ENCODE measurements around the gene PABPN1. TPM values are rescaled to one million over a fixed set of nuclear protein-coding genes. Genes with fewer than 3 reads are reported as not detected.

Gene PABPN1
- total RNA-seq, 1 donor from 2014 or later, result 355 TPM

DNA sequence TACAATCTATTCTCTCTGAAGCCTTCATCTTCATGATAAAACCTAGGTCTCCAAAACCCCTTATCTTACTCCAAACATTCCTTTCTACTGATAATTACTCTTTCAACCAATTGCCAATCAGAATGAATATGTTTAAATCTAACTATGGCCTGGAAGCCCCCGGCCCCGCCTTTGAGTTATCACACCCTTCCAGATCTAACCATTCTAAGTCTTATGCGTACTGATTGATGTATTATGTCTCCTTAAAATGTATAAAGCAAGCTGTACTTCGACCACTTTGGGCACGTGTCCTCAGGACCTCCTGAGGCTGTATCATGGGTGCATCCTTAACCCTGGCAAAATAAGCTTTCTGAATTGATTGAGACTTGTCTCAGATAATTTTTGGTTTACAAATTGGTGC lies 14.4 kb downstream of the PABPN1 start:
- TF ChIP-seq, protein P1, sequence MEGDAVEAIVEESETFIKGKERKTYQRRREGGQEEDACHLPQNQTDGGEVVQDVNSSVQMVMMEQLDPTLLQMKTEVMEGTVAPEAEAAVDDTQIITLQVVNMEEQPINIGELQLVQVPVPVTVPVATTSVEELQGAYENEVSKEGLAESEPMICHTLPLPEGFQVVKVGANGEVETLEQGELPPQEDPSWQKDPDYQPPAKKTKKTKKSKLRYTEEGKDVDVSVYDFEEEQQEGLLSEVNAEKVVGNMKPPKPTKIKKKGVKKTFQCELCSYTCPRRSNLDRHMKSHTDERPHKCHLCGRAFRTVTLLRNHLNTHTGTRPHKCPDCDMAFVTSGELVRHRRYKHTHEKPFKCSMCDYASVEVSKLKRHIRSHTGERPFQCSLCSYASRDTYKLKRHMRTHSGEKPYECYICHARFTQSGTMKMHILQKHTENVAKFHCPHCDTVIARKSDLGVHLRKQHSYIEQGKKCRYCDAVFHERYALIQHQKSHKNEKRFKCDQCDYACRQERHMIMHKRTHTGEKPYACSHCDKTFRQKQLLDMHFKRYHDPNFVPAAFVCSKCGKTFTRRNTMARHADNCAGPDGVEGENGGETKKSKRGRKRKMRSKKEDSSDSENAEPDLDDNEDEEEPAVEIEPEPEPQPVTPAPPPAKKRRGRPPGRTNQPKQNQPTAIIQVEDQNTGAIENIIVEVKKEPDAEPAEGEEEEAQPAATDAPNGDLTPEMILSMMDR (IDR thresholded peaks at IDR 0.05; ENCODE audit: partially characterized antibody, unreplicated experiment), result no peak
- DNase-seq, result no peak
- no peak overlapping the region for H3K4me3 Mint-ChIP-seq (ENCODE audit: unreplicated experiment)
- no peak overlapping the region for H3K27ac Mint-ChIP-seq (ENCODE audit: unreplicated experiment)
- H3K9me3 Mint-ChIP-seq (ENCODE audit: unreplicated experiment), result peaks cover 5% of the 10 kb centered on the region
- H3K4me1 Mint-ChIP-seq (ENCODE audit: low read depth, unreplicated experiment), result no peaks in the 10 kb centered on the region
- H3K27me3 Mint-ChIP-seq (ENCODE audit: unreplicated experiment), result no peaks in the 10 kb centered on the region
- H3K36me3 Mint-ChIP-seq (ENCODE audit: unreplicated experiment), result peaks cover 5% of the 10 kb centered on the region

- peaks cover 5% of the 10 kb centered on the region for H3K36me3 Mint-ChIP-seq (ENCODE audit: unreplicated experiment)
- H3K9me3 Mint-ChIP-seq (ENCODE audit: unreplicated experiment), result peaks cover 5% of the 10 kb centered on the region
- no peak overlapping the region for H3K27ac Mint-ChIP-seq (ENCODE audit: unreplicated experiment)
- H3K27me3 Mint-ChIP-seq (ENCODE audit: unreplicated experiment), result no peaks in the 10 kb centered on the region
- DNase-seq, result no peak
- no peak overlapping the region for H3K4me3 Mint-ChIP-seq (ENCODE audit: unreplicated experiment)
- TF ChIP-seq, protein P1 (IDR thresholded peaks at IDR 0.05; ENCODE audit: partially characterized antibody, unreplicated experiment), result no peak
- no peaks in the 10 kb centered on the region for H3K4me1 Mint-ChIP-seq (ENCODE audit: low read depth, unreplicated experiment)
Observed at GRCh38 chr14:23339506-23340268, 18.4 kb downstream of the PABPN1 start.

DNA sequence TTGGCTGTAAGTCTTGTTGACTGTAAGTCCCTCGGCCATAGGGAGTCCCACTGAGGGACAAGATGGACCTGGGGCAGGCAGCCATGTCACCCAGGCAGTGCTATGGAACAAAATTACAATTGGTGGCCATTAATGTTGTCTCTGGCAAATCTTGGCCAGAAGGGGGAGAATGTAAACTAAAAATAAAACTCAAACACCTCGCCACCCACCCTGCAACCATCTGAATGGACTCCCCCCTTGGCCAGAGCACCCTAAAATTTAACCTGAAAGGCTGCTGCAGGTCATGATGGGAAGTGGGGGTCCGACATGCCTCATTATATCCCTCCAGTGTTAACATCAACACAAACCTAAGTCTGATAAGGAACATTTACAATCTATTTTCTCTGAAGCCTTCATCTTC lies 23.2 kb downstream of the PABPN1 start:
- Mint-ChIP-seq H3K27ac (ENCODE audit: unreplicated experiment) (no peak overlapping the region), H3K36me3 (ENCODE audit: unreplicated experiment) (peaks cover 5% of the 10 kb centered on the region), H3K27me3 (ENCODE audit: unreplicated experiment) (peaks cover 3% of the 10 kb centered on the region), H3K4me1 (ENCODE audit: low read depth, unreplicated experiment) (peaks cover 6% of the 10 kb centered on the region), H3K9me3 (ENCODE audit: unreplicated experiment) (peaks cover 4% of the 10 kb centered on the region), H3K4me3 (ENCODE audit: unreplicated experiment) (no peak overlapping the region)
- TF ChIP-seq, protein P1 (IDR thresholded peaks at IDR 0.05; ENCODE audit: partially characterized antibody, unreplicated experiment), result no peak
- no peak for DNase-seq

DNA sequence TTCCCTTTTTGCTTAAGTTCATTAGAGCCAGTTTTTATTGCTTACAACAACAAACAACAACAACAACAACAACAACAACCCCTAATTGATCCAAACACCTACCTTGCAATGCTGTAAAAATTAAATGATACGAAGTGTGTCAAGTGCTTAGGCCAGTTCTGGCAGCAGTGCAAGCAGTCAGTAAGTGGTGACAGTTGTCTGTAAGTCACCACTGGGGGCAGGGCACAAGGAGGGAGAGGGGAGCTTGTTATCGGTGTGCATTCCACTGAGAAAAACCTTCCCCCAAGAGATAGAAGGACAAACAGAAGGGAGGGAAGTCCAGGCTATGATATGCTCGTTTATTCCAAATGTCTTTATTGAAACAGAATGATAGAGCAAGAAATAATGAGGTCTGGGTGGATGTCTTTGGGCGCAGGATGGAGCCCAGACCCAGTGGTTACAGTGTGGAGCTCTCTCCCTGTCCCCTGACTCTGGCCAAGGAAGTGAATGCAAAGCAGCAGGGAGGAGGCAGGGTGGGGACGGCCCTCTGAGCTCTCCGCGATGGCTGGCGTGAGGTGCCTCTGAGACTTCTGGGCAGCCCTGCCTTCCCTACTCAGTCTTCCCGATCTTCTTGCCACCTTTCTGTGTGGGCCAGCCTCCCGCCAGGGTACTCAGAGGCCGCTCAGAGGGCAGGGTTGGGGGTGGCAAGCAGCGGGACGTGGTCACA lies 24.9 kb downstream of the PABPN1 start:
- H3K4me3 Mint-ChIP-seq (ENCODE audit: unreplicated experiment), result no peak overlapping the region
- H3K4me1 Mint-ChIP-seq (ENCODE audit: low read depth, unreplicated experiment), result peaks cover 12% of the 10 kb centered on the region
- H3K27me3 Mint-ChIP-seq (ENCODE audit: unreplicated experiment), result peaks cover 8% of the 10 kb centered on the region
- peak overlapping the region; percentile 2 for H3K27ac Mint-ChIP-seq (ENCODE audit: unreplicated experiment)
- peaks cover 9% of the 10 kb centered on the region for H3K9me3 Mint-ChIP-seq (ENCODE audit: unreplicated experiment)
- TF ChIP-seq, protein P1 (IDR thresholded peaks at IDR 0.05; ENCODE audit: partially characterized antibody, unreplicated experiment), result no peak
- no peak for DNase-seq
- H3K36me3 Mint-ChIP-seq (ENCODE audit: unreplicated experiment), result peaks cover 9% of the 10 kb centered on the region

All from glutamatergic neuron (in vitro differentiated cells).